CD14-positive monocyte (primary cell): ENCODE data around the gene PNLIPRP2. TPM values are rescaled to one million over a fixed set of nuclear protein-coding genes. Genes with fewer than 3 reads are reported as not detected.

ENCODE experiments used
- DNase-seq, 3 donors: peaks; one replicate each; pipeline ENCODE4 v3.0.0-alpha.2; 2011 to 2022
- H2AFZ ChIP-seq: 2 replicates; pipeline ENCODE4 v1.6.0; 2012; ENCODE audit warnings: mild to moderate bottlenecking, low read depth, low read length, inconsistent platforms; ENCODE audit not compliant: insufficient read depth, poor library complexity, severe bottlenecking
- H3K27ac ChIP-seq, 2 donors: 1 replicate in 1 of 2; 2 replicates in 1 of 2; pipeline ENCODE4 v1.5.1; 2012 to 2013; ENCODE audit warnings: low read length in 2 of 2, control low read depth in 1 of 2, inconsistent platforms in 1 of 2, low read depth in 1 of 2, mild to moderate bottlenecking in 1 of 2
- H3K27me3 ChIP-seq, 2 donors: one replicate each; pipeline versions ENCODE4 v1.6.0 to v1.6.1; 2011 to 2013; ENCODE audit warnings: low read length in 2 of 2; ENCODE audit not compliant: control insufficient read depth in 2 of 2, insufficient read depth in 2 of 2
- H3K36me3 ChIP-seq, 2 donors: replicated peaks in 1 of 2; 1 replicate in 1 of 2; 2 replicates in 1 of 2; pipeline versions ENCODE4 v1.5.1 to v1.6.1; 2012 to 2013; ENCODE audit warnings: low read length in 2 of 2, control low read depth in 1 of 2, inconsistent platforms in 1 of 2, mild to moderate bottlenecking in 1 of 2; ENCODE audit not compliant: insufficient read depth in 2 of 2, control insufficient read depth in 1 of 2
- H3K4me1 ChIP-seq, 2 donors: 1 replicate in 1 of 2; 2 replicates in 1 of 2; pipeline versions ENCODE4 v1.5.1 to v1.6.1; 2012 to 2013; ENCODE audit warnings: low read length in 2 of 2, control low read depth in 1 of 2, inconsistent platforms in 1 of 2, mild to moderate bottlenecking in 1 of 2, moderate library complexity in 1 of 2; ENCODE audit not compliant: insufficient read depth in 2 of 2, control insufficient read depth in 1 of 2
- H3K4me2 ChIP-seq: replicated peaks from 2 replicates; pipeline ENCODE3; 2012; ENCODE audit warnings: low read length, moderate library complexity, mild to moderate bottlenecking; ENCODE audit not compliant: poor library complexity, severe bottlenecking; ENCODE audit errors: extremely low read depth
- H3K4me3 ChIP-seq, 3 experiments: fragments of 200-600 bp in 1 of 3; sonication (generic) in 1 of 3; replicated peaks in 1 of 3; 1 replicate in 2 of 3; 2 replicates in 1 of 3; pipeline ENCODE4 v1.5.1; 2011 to 2013; ENCODE audit warnings: low read length in 3 of 3, mild to moderate bottlenecking in 3 of 3, control low read depth in 2 of 3, low read depth in 2 of 3, inconsistent platforms in 1 of 3, moderate library complexity in 1 of 3
- H3K79me2 ChIP-seq: 2 replicates; pipeline ENCODE4 v1.6.0; 2012; ENCODE audit warnings: mild to moderate bottlenecking, control low read depth, inconsistent platforms, low read length, moderate library complexity; ENCODE audit not compliant: insufficient read depth
- H3K9ac ChIP-seq: 2 replicates; pipeline ENCODE4 v1.6.0; 2017; ENCODE audit warnings: low read length, mild to moderate bottlenecking; ENCODE audit not compliant: insufficient read depth, poor library complexity, severe bottlenecking
- H3K9me3 ChIP-seq, 2 donors: replicated peaks in 1 of 2; 1 replicate in 1 of 2; 2 replicates in 1 of 2; pipeline versions ENCODE4 v1.5.1 to v1.6.1; 2012 to 2013; ENCODE audit warnings: low read length in 2 of 2, control low read depth in 1 of 2; ENCODE audit not compliant: control insufficient read depth in 1 of 2, insufficient read depth in 1 of 2
- H4K20me1 ChIP-seq: 2 replicates; pipeline ENCODE4 v1.6.0; 2012; ENCODE audit warnings: mild to moderate bottlenecking, low read length, control low read depth, moderate library complexity; ENCODE audit not compliant: insufficient read depth
- H3K27ac Mint-ChIP-seq, 7 donors: one replicate each; pipeline ENCODE4 v1.8.0; 2020; ENCODE audit warnings: mild to moderate bottlenecking in 7 of 7, mixed read lengths in 7 of 7, moderate library complexity in 6 of 7, inconsistent platforms in 2 of 7
- H3K27me3 Mint-ChIP-seq, 3 donors: one replicate each; pipeline ENCODE4 v1.8.0; 2021 to 2022; ENCODE audit warnings: low read depth in 3 of 3, mild to moderate bottlenecking in 3 of 3, mixed read lengths in 3 of 3, moderate library complexity in 3 of 3, inconsistent platforms in 1 of 3
- H3K36me3 Mint-ChIP-seq, 2 donors: one replicate each; pipeline ENCODE4 v1.8.0; 2020; ENCODE audit warnings: mixed read lengths in 2 of 2, inconsistent platforms in 1 of 2, mild to moderate bottlenecking in 1 of 2
- H3K4me1 Mint-ChIP-seq: one replicate; pipeline ENCODE4 v1.8.0; 2020; ENCODE audit warnings: mild to moderate bottlenecking, mixed read lengths
- H3K4me3 Mint-ChIP-seq, 2 donors: one replicate each; pipeline ENCODE4 v1.8.0; 2020; ENCODE audit warnings: mild to moderate bottlenecking in 2 of 2, mixed read lengths in 2 of 2, moderate library complexity in 1 of 2
- H3K9me3 Mint-ChIP-seq, 7 donors: one replicate each; pipeline ENCODE4 v1.8.0; 2020 to 2022; ENCODE audit warnings: mixed read lengths in 7 of 7, mild to moderate bottlenecking in 6 of 7, moderate library complexity in 6 of 7, inconsistent platforms in 2 of 7
- CTCF ChIP-seq: fragments of 200-600 bp; IDR thresholded peaks from one replicate; pipeline ENCODE4 v1.8.0; 2022; ENCODE audit warnings: antibody characterized with exemption, mild to moderate bottlenecking
- WGBS: methylation state at CpG from one replicate; pipeline ENCODE4 v1.1.5; 2013; ENCODE audit warnings: missing lambda C conversion rate; ENCODE audit not compliant: insufficient coverage; 5-methylcytosine and 5-hydroxymethylcytosine counted together
- intact Hi-C, 2 donors: fragments of 100-400 bp; cut with micrococcal nuclease; formaldehyde crosslinking; loops; one replicate each; pipeline versions ENCODE4 v1.15.0 to v1.15.1; 2023
- polyA plus RNA-seq, 3 donors: library from polyadenylated mRNA; depleted of rRNA in 1 of 3; unstranded in 2 of 3; stranded (reverse) in 1 of 3; fragments of 300-500 nt in 2 of 3; fragments of >200 nt in 1 of 3; fragmentation: Illumina TruSeq in 2 of 3; gene quantifications; 1 replicate in 2 of 3; 2 replicates in 1 of 3; pipeline ENCODE4 v1.2.3, GENCODE V29; 2012 to 2021

PNLIPRP2 gene
- polyA plus RNA-seq, 3 donors, result not detected

- Histone ChIP-seq H3K79me2 (no peaks in the 10 kb centered on the region), H3K4me1 (no peaks in the 10 kb centered on the region), H3K36me3 (no peaks in the 10 kb centered on the region), H3K27ac (no peak overlapping the region), H3K4me3 (no peak overlapping the region), H3K9ac (no peak overlapping the region), H3K9me3 (peaks cover 0 to 6% of the 10 kb centered on the region in 2 donors), H4K20me1 (no peaks in the 10 kb centered on the region), H3K27me3 (peaks cover 0 to 9% of the 10 kb centered on the region in 2 donors), H3K4me2 (no peak overlapping the region), H2AFZ (no peak overlapping the region)
- Mint-ChIP-seq H3K4me1 (no peaks in the 10 kb centered on the region), H3K27me3 (peaks cover 7 to 15% (median 15%) of the 10 kb centered on the region in 3 donors), H3K27ac (no peak overlapping the region), H3K4me3 (no peak overlapping the region), H3K36me3 (no peaks in the 10 kb centered on the region), H3K9me3 (peaks cover 3 to 16% (median 6%) of the 10 kb centered on the region in 7 donors)
- intact Hi-C loops, result no loop called here
- WGBS, result 36% methylated on average over 2 of the region's 2 CpGs
- no peak for TF ChIP-seq CTCF
- no peak for DNase-seq
Measured at GRCh38 chr10:116614796-116615195, 6.0 kb upstream of the PNLIPRP2 start.

GRCh38 chr10:116615199-116615776, 5.5 kb upstream of the PNLIPRP2 start:
- Histone ChIP-seq H3K4me3 (no peak overlapping the region), H3K9me3 (peaks cover 0 to 6% of the 10 kb centered on the region in 2 donors), H3K4me1 (no peaks in the 10 kb centered on the region), H3K9ac (no peak overlapping the region), H3K36me3 (no peaks in the 10 kb centered on the region), H3K4me2 (no peak overlapping the region), H4K20me1 (no peaks in the 10 kb centered on the region), H3K79me2 (no peaks in the 10 kb centered on the region), H3K27me3 (peaks cover 0 to 5% of the 10 kb centered on the region in 2 donors), H3K27ac (no peak overlapping the region), H2AFZ (no peak overlapping the region)
- intact Hi-C loops, result no loop called here
- no peaks in the 10 kb centered on the region for H3K36me3 Mint-ChIP-seq
- H3K9me3 Mint-ChIP-seq, result peaks cover under 1 to 11% (median 3%) of the 10 kb centered on the region in 7 donors
- peaks cover 2 to 10% (median 10%) of the 10 kb centered on the region in 3 donors for H3K27me3 Mint-ChIP-seq
- 60% methylated on average over 1 of the region's 3 CpGs for WGBS
- DNase-seq, result no peak
- no peaks in the 10 kb centered on the region for H3K4me1 Mint-ChIP-seq
- TF ChIP-seq CTCF, result no peak
- H3K4me3 Mint-ChIP-seq, result no peak overlapping the region
- H3K27ac Mint-ChIP-seq, result no peak overlapping the region
